ENCODE measurements around the gene FBXL13.
"Not testable (repeated sequence)": the region's sequence is repeated elsewhere in the genome, so short reads cannot be mapped to it uniquely, and the experiment has no call there.

Gene FBXL13

GRCh38 chr7:102859084-102859798, 215.4 kb downstream of the FBXL13 start:
- DNase-seq (ENCODE audit: low spot score) = no peak

GRCh38 chr7:102856036-102856435, 218.6 kb downstream of the FBXL13 start:
- DNase-seq (ENCODE audit: low spot score) = no peak

GRCh38 chr7:102849538-102849937, 225.1 kb downstream of the FBXL13 start:
- DNase-seq (ENCODE audit: low spot score) = no peak

GRCh38 chr7:102849079-102849478, 225.5 kb downstream of the FBXL13 start:
- DNase-seq (ENCODE audit: low spot score) = no peak

- no peak for DNase-seq (ENCODE audit: low spot score)
Observed at GRCh38 chr7:102845346-102845745, 229.2 kb downstream of the FBXL13 start.

GRCh38 chr7:102843850-102844249, 230.7 kb downstream of the FBXL13 start:
- no peak for DNase-seq (ENCODE audit: low spot score)

- no peak for DNase-seq (ENCODE audit: low spot score)
Observed at GRCh38 chr7:102842284-102842683, 232.3 kb downstream of the FBXL13 start.

- DNase-seq (ENCODE audit: low spot score) = no peak
Observed at GRCh38 chr7:102841290-102841689, 233.3 kb downstream of the FBXL13 start.

GRCh38 chr7:102840404-102840803, 234.2 kb downstream of the FBXL13 start:
- DNase-seq (ENCODE audit: low spot score) = peak; percentile 18

- not testable (repeated sequence) for DNase-seq (ENCODE audit: low spot score)
Observed at GRCh38 chr7:102838572-102839101, 236.0 kb downstream of the FBXL13 start.

- DNase-seq (ENCODE audit: low spot score) = no peak
Observed at GRCh38 chr7:102837802-102838201, 236.8 kb downstream of the FBXL13 start.

GRCh38 chr7:102836977-102837376, 237.6 kb downstream of the FBXL13 start:
- no peak for DNase-seq (ENCODE audit: low spot score)

GRCh38 chr7:102836191-102836919, 238.2 kb downstream of the FBXL13 start:
- DNase-seq (ENCODE audit: low spot score) = no peak

GRCh38 chr7:102834999-102835398, 239.6 kb downstream of the FBXL13 start:
- DNase-seq (ENCODE audit: low spot score) = no peak

- no peak for DNase-seq (ENCODE audit: low spot score)
Observed at GRCh38 chr7:102834466-102834865, 240.1 kb downstream of the FBXL13 start.

- no peak for DNase-seq (ENCODE audit: low spot score)
Observed at GRCh38 chr7:102833343-102833742, 241.3 kb downstream of the FBXL13 start.

GRCh38 chr7:102832674-102833073, 241.9 kb downstream of the FBXL13 start:
- no peak for DNase-seq (ENCODE audit: low spot score)

GRCh38 chr7:102830197-102830596, 244.4 kb downstream of the FBXL13 start:
- no peak for DNase-seq (ENCODE audit: low spot score)

- no peak for DNase-seq (ENCODE audit: low spot score)
Observed at GRCh38 chr7:102829075-102829474, 245.5 kb downstream of the FBXL13 start.

- DNase-seq (ENCODE audit: low spot score) = no peak
Observed at GRCh38 chr7:102828286-102828685, 246.3 kb downstream of the FBXL13 start.

GRCh38 chr7:102823390-102824119, 251.0 kb downstream of the FBXL13 start:
- DNase-seq (ENCODE audit: low spot score) = no peak

Measured in SK-N-DZ (cell line).